GM12878 (cell line): Measurements from ENCODE around the gene ENGASE. TPM values are rescaled to one million over a fixed set of nuclear protein-coding genes. Genes with fewer than 3 reads are reported as not detected.

Experiments used
- ATAC-seq: fragments of 200-7000 bp; cut with Tn5 transposase; 3 replicates; pipeline ENCODE4 v1.9.1; 2020; ENCODE audit warnings: mild to moderate bottlenecking, moderate library complexity
- BruUV-seq: library from RNA; stranded (reverse); fragments of 400-500 nt; replicated peaks from 2 replicates; lab custom pipeline; 2021; lab: Mats Ljungman, UMichigan
- CTCF ChIA-PET: fragments of 300-600 bp; sonication (Branson Sonifier 250); formaldehyde crosslinking; extraction: SDS; loops from one replicate; lab custom pipeline; 2021; ENCODE audit warnings: inconsistent platforms; lab: Yijun Ruan, JAX
- POLR2A ChIA-PET: fragments of 350-600 bp; formaldehyde crosslinking; extraction: SDS; loops from one replicate; lab custom pipeline; 2021; ENCODE audit warnings: inconsistent platforms; lab: Charles Lee
- RAD21 ChIA-PET: fragments of 300-600 bp; sonication (Branson Sonifier 250); formaldehyde crosslinking; loops from one replicate; lab custom pipeline; 2023; ENCODE audit warnings: antibody characterized with exemption; ENCODE audit not compliant: unreplicated experiment; lab: Charles Lee
- SMC1A ChIA-PET: fragments of 300-600 bp; sonication (Branson Sonifier 250); formaldehyde crosslinking; loops from one replicate; lab custom pipeline; 2023; ENCODE audit not compliant: unreplicated experiment, uncharacterized antibody; lab: Charles Lee
- DNase-seq: peaks from one replicate; pipeline ENCODE4 v3.0.0-alpha.2; 2011; ENCODE audit warnings: low read depth, low spot score
- FAIRE-seq: peaks from 3 replicates; lab custom pipeline; 2011; peaks lifted over from hg19 to GRCh38; lab: Jason Lieb, UNC
- H2AFZ ChIP-seq: 2 replicates; pipeline ENCODE4 v1.6.0; 2011; ENCODE audit warnings: low read depth, low read length, control low read depth; ENCODE audit not compliant: control insufficient read depth
- H3K27ac ChIP-seq: 2 replicates; pipeline ENCODE4 v1.5.1; 2011; ENCODE audit warnings: control low read depth; ENCODE audit not compliant: control insufficient read depth, insufficient read depth
- H3K27me3 ChIP-seq, 2 experiments: replicated peaks in 1 of 2; 2 replicates each; pipeline versions ENCODE4 v1.6.0 to v1.6.1; 2011; ENCODE audit warnings: low read length in 1 of 2; ENCODE audit not compliant: control insufficient read depth in 2 of 2, insufficient read depth in 2 of 2
- H3K36me3 ChIP-seq, 2 experiments: 2 replicates each; pipeline ENCODE4 v1.5.1; 2011; ENCODE audit warnings: low read length in 1 of 2; ENCODE audit not compliant: control insufficient read depth in 2 of 2, insufficient read depth in 2 of 2
- H3K4me1 ChIP-seq: 2 replicates; pipeline ENCODE4 v1.6.1; 2011; ENCODE audit warnings: mild to moderate bottlenecking, low read length, moderate library complexity, mixed read lengths; ENCODE audit not compliant: control insufficient read depth, insufficient read depth
- H3K4me2 ChIP-seq: 2 replicates; pipeline ENCODE4 v1.6.0; 2011; ENCODE audit warnings: control low read depth; ENCODE audit not compliant: control insufficient read depth, insufficient read depth
- H3K4me3 ChIP-seq: fragments of 200-600 bp; sonication (generic); 2 replicates; pipeline ENCODE4 v1.5.1; 2016
- H3K79me2 ChIP-seq: 2 replicates; pipeline ENCODE4 v1.6.0; 2011; ENCODE audit warnings: low read length; ENCODE audit not compliant: control insufficient read depth, insufficient read depth
- H3K9ac ChIP-seq: 2 replicates; pipeline ENCODE4 v1.8.0; 2011; ENCODE audit warnings: low read length, control low read depth, mixed read lengths; ENCODE audit not compliant: control insufficient read depth, insufficient read depth
- H3K9me3 ChIP-seq: replicated peaks from 3 replicates; pipeline ENCODE4 v1.5.1; 2011; ENCODE audit warnings: mild to moderate bottlenecking, low read length; ENCODE audit not compliant: control insufficient read depth, insufficient read depth
- H4K20me1 ChIP-seq: 2 replicates; pipeline ENCODE4 v1.6.0; 2011; ENCODE audit not compliant: control insufficient read depth, insufficient read depth
- EGR1 ChIP-seq, 2 experiments: IDR thresholded peaks; 1 replicate in 1 of 2; 2 replicates in 1 of 2; pipeline ENCODE4 v1.6.1; 2011 to 2012; ENCODE audit warnings: low read depth in 2 of 2, low read length in 2 of 2, borderline replicate concordance in 1 of 2, mild to moderate bottlenecking in 1 of 2, moderate library complexity in 1 of 2
- HDAC6 ChIP-seq: fragments of 200-600 bp; sonication (generic); IDR thresholded peaks from one replicate; pipeline ENCODE4 v1.8.0; 2017; ENCODE audit warnings: antibody characterized with exemption; ENCODE audit not compliant: unreplicated experiment
- RBBP5 ChIP-seq: fragments of 200-600 bp; sonication (generic); conservative IDR thresholded peaks from 2 replicates; pipeline ENCODE4 v1.6.1; 2016
- RCOR1 ChIP-seq: conservative IDR thresholded peaks from 2 replicates; pipeline ENCODE4 v1.6.1; 2012; ENCODE audit warnings: low read depth, low read length, improper control_type of control experiment
- SIN3A ChIP-seq: IDR thresholded peaks from 2 replicates; pipeline ENCODE4 v1.6.1; 2012; ENCODE audit warnings: low read depth, low read length, improper control_type of control experiment
- ZNF207 ChIP-seq: fragments of 450-650 bp; IDR thresholded peaks from 2 replicates; pipeline ENCODE4 v1.6.1; 2014; ENCODE audit warnings: antibody characterized with exemption, mild to moderate bottlenecking, borderline replicate concordance
- WGBS: methylation state at CpG from one replicate; pipeline ENCODE4 v1.1.6; 2016; ENCODE audit warnings: low lambda C conversion rate; ENCODE audit not compliant: insufficient replicate concordance, insufficient coverage; ENCODE audit errors: missing lambda C conversion rate; 5-methylcytosine and 5-hydroxymethylcytosine counted together
- in situ Hi-C: fragments of 300-500 bp; cut with MboI; formaldehyde crosslinking; loops from 9 replicates; pipeline ENCODE4 v1.14.3; 2018; ENCODE audit warnings: mixed read lengths
- intact Hi-C: fragments of 100-400 bp; cut with micrococcal nuclease; formaldehyde crosslinking; loops from one replicate; pipeline ENCODE4 v1.14.2; 2022; ENCODE audit not compliant: unreplicated experiment
- polyA plus RNA-seq, 11 experiments: library from polyadenylated mRNA; depleted of rRNA in 4 of 11; unstranded in 6 of 11; stranded (reverse) in 5 of 11; fragments of >200 nt; fragmentation: Nextera tagmentation in 4 of 11; fragmentation: Illumina TruSeq in 1 of 11; extraction: Ambion mirVana in 4 of 11; extraction: Trizol in 1 of 11; gene quantifications; 1 replicate in 1 of 11; 2 replicates in 10 of 11; pipeline versions ENCODE4 v1.2.1 to v1.2.3, GENCODE V29; 2011 to 2016; ENCODE audit warnings: inconsistent platforms in 2 of 11, missing spikeins in 2 of 11, low read depth in 1 of 11
- total RNA-seq, 4 experiments: library from RNA; depleted of rRNA in 3 of 4; stranded (reverse); fragments of >200 nt in 3 of 4; fragmentation: Illumina TruSeq in 1 of 4; extraction: Trizol in 1 of 4; gene quantifications; 2 replicates each; pipeline versions ENCODE4 v1.2.1 to v1.2.3, GENCODE V29; 2013 to 2021
- TF ChIP-seq, protein P1 (sequence below): fragments of 450-650 bp; IDR thresholded peaks from 2 replicates; pipeline ENCODE4 v1.6.1; 2018; ENCODE audit warnings: borderline replicate concordance, mild to moderate bottlenecking; ENCODE audit not compliant: partially characterized antibody

The ENGASE gene
- total and polyA plus RNA-seq, 10 of the 15 experiments (the other 5 are each of a cell fraction or from before 2014, with no cell fraction given), result 0.18 to 28.9 (median 10.5) TPM

GRCh38 chr17:79053251-79053925, 21.2 kb upstream of the ENGASE start:
- 44% methylated on average over 2 of the region's 2 CpGs for WGBS
- no peaks in the 10 kb centered on the region; a peak in 1 of 4 replicates for H3K27me3 ChIP-seq
- no peak overlapping the region for H3K9ac ChIP-seq
- ChIA-PET RAD21 (no interaction called here), SMC1A (no interaction called here), CTCF (interaction anchor here (0.6 to 1.7 kb wide), 3 partner anchors 8 to 31 kb away, joined by 3 to 8 read pairs (median 4); no protein-coding TSS in a partner anchor), POLR2A (no interaction called here)
- H4K20me1 ChIP-seq, result no peaks in the 10 kb centered on the region
- no peak for DNase-seq
- intact Hi-C loops, result no loop called here
- no TSS peak for BruUV-seq
- H3K79me2 ChIP-seq, result no peaks in the 10 kb centered on the region
- no peak overlapping the region for H3K4me3 ChIP-seq
- no peaks in the 10 kb centered on the region; the same call in 1 of the 2 replicates for H3K4me1 ChIP-seq
- no peak overlapping the region for H3K4me2 ChIP-seq
- in situ Hi-C loops, result no loop called here
- H3K36me3 ChIP-seq, result no peaks in the 10 kb centered on the region
- no peak for ATAC-seq
- FAIRE-seq, result no peak
- TF ChIP-seq SIN3A (no peak), RCOR1 (no peak), ZNF207 (no peak), HDAC6 (no peak), EGR1 (IDR thresholded peaks at IDR 0.05; ENCODE audit: borderline replicate concordance in 1 of 2, low read depth in 2 of 2, low read length in 2 of 2) (no peak), RBBP5 (no peak)
- TF ChIP-seq, protein P1, sequence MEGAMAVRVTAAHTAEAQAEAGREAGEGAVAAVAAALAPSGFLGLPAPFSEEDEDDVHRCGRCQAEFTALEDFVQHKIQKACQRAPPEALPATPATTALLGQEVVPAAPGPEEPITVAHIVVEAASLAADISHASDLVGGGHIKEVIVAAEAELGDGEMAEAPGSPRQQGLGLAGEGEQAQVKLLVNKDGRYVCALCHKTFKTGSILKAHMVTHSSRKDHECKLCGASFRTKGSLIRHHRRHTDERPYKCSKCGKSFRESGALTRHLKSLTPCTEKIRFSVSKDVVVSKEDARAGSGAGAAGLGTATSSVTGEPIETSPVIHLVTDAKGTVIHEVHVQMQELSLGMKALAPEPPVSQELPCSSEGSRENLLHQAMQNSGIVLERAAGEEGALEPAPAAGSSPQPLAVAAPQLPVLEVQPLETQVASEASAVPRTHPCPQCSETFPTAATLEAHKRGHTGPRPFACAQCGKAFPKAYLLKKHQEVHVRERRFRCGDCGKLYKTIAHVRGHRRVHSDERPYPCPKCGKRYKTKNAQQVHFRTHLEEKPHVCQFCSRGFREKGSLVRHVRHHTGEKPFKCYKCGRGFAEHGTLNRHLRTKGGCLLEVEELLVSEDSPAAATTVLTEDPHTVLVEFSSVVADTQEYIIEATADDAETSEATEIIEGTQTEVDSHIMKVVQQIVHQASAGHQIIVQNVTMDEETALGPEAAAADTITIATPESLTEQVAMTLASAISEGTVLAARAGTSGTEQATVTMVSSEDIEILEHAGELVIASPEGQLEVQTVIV, result no peak
- TF ChIP-seq, all 136 proteins: peak for 0
- Histone ChIP-seq H3K9me3 (no peaks in the 10 kb centered on the region; the same call in 2 of the 3 replicates), H2AFZ (no peak overlapping the region), H3K27ac (no peak overlapping the region)
